Smooth muscle cell (in vitro differentiated cells): ENCODE data around the gene NTRK1. TPM values are rescaled to one million over a fixed set of nuclear protein-coding genes. Genes with fewer than 3 reads are reported as not detected.

Experiments
- DNase-seq: peaks from one replicate; lab custom pipeline; 2025; ENCODE audit not compliant: unreplicated experiment; lab: John Stamatoyannopoulos, UW
- H2AFZ ChIP-seq: fragments of 200-600 bp; sonication (generic); 2 replicates; pipeline ENCODE4 v1.6.0; 2016; ENCODE audit warnings: antibody characterized with exemption, low read depth, mild to moderate bottlenecking
- H3F3A ChIP-seq: fragments of 200-600 bp; sonication (generic); 2 replicates; pipeline ENCODE4 v1.6.0; 2017; ENCODE audit warnings: antibody characterized with exemption, low read depth
- H3K27ac ChIP-seq: fragments of 200-600 bp; sonication (generic); 2 replicates; pipeline ENCODE4 v1.5.1; 2016; ENCODE audit warnings: low read depth, mild to moderate bottlenecking
- H3K27me3 ChIP-seq: fragments of 200-600 bp; sonication (generic); 2 replicates; pipeline ENCODE4 v1.6.1; 2016; ENCODE audit warnings: low read depth, mild to moderate bottlenecking
- H3K36me3 ChIP-seq: fragments of 200-600 bp; sonication (generic); 2 replicates; pipeline ENCODE4 v1.5.1; 2016; ENCODE audit warnings: low read depth
- H3K4me1 ChIP-seq: fragments of 200-600 bp; sonication (generic); 2 replicates; pipeline ENCODE4 v1.5.1; 2016; ENCODE audit warnings: low read depth
- H3K4me2 ChIP-seq: fragments of 200-600 bp; sonication (generic); 2 replicates; pipeline ENCODE4 v1.6.0; 2016; ENCODE audit warnings: mild to moderate bottlenecking
- H3K4me3 ChIP-seq: fragments of 200-600 bp; sonication (generic); 2 replicates; pipeline ENCODE4 v1.5.1; 2016; ENCODE audit warnings: mild to moderate bottlenecking
- H3K79me2 ChIP-seq: fragments of 200-600 bp; sonication (generic); 2 replicates; pipeline ENCODE4 v1.6.0; 2016; ENCODE audit warnings: low read depth, mild to moderate bottlenecking
- H3K9ac ChIP-seq: fragments of 200-600 bp; sonication (generic); 2 replicates; pipeline ENCODE4 v1.6.0; 2016; ENCODE audit warnings: low read depth
- H3K9me3 ChIP-seq: fragments of 200-600 bp; sonication (generic); replicated peaks from 2 replicates; pipeline ENCODE4 v1.5.1; 2016; ENCODE audit warnings: low read depth
- H4K20me1 ChIP-seq: fragments of 200-600 bp; sonication (generic); 2 replicates; pipeline ENCODE4 v1.6.0; 2016; ENCODE audit warnings: low read depth
- WGBS: methylation state at CpG from one replicate; pipeline ENCODE4 v1.1.7; 2016; ENCODE audit warnings: low lambda C conversion rate; 5-methylcytosine and 5-hydroxymethylcytosine counted together
- polyA plus RNA-seq: library from polyadenylated mRNA; unstranded; fragments of >200 nt; fragmentation: Nextera tagmentation; extraction: Ambion mirVana; gene quantifications from 2 replicates; pipeline ENCODE4 v1.2.1, GENCODE V29; 2016
- total RNA-seq: library from RNA; depleted of rRNA; stranded (reverse); fragments of >200 nt; gene quantifications from 2 replicates; pipeline ENCODE4 v1.2.3, GENCODE V29; 2014
- TF ChIP-seq, protein P1 (sequence below): fragments of 200-600 bp; sonication (generic); IDR thresholded peaks from 2 replicates; pipeline ENCODE4 v1.5.1; 2017; ENCODE audit warnings: borderline replicate concordance, mild to moderate bottlenecking, antibody characterized with exemption; ENCODE audit not compliant: insufficient read depth, poor library complexity, severe bottlenecking

The NTRK1 gene
- total and polyA plus RNA-seq, 2 experiments from 2014 or later: 0.85 to 3.6 TPM

DNA sequence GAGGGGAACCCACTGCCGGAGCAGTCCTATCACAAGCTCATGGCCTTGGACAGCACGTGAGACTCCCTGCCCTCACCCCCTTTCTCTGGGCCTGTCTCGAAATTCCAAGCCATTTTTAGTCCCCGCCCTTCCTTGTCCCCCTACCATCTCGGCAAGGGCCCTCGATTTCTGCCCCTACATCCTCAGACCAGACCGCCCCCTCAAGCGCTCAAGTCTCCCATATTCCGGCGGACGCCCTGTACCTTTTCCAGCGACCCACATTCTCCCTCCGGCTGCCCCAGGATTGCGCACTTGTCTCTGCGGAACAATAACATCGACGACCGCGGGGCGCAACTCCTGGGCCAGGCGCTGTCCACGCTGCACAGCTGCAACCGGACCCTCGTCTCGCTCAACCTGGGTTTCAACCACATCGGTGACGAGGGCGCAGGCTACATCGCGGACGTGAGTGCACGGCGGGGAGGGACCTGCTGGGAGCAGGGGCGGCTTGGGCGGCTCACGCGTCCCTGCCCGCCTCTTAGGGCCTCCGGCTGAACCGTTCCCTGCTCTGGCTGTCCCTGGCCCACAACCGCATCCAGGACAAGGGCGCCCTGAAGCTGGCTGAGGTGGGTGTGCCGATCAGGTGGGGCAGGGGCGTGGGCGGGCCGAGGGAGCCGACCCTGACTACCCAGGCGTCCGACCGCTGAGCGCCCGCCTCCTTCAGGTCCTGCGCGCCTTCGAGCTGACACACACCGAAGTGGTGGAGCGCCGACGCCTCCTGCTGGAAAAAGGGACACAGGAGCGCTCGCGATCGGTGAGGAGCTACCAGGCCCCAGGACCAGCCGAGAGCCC is 66.8 kb downstream of the NTRK1 start:
- H3K27me3 ChIP-seq: peaks cover 85% of the 10 kb centered on the region
- DNase-seq: peak; percentile 51

DNA sequence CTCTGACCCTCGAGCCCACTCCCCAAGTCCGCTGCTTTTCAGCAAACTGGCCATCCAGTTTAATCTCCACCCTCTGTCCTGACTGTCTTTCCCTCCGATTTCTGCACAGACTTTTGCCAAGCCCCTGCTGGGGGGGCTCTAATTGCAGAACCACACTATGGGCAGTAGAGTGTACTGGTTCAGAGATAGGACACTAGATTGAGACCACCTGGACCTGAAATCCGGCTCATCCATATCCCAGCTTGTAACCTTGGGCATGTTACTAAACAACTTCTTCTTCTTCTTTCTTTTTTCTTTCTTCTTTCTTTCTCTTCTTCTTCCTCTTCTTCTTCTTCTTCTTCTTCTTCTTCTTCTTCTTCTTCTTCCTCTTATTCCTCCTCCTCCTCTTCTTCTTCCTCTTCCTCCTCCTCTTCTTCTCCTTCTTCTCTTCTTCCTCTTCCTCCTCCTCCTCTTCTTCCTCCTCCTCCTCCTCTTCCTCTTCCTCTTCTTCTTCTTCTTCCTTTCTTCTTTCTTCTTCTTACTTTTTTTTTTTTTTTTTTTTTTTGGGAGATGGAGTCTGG is 67.5 kb downstream of the NTRK1 start:
- no peak for DNase-seq
- Histone ChIP-seq H3K4me2 (peak overlapping the region; percentile 83), H3K9ac (no peak overlapping the region), H3K27me3 (peaks cover 78% of the 10 kb centered on the region), H3K36me3 (no peaks in the 10 kb centered on the region), H2AFZ (no peak overlapping the region), H3F3A (peaks cover 4% of the 10 kb centered on the region), H3K4me1 (peaks cover 11% of the 10 kb centered on the region), H3K27ac (no peak overlapping the region), H3K9me3 (no peaks in the 10 kb centered on the region), H4K20me1 (peaks cover 21% of the 10 kb centered on the region), H3K4me3 (no peak overlapping the region), H3K79me2 (no peaks in the 10 kb centered on the region)
- TF ChIP-seq, protein P1, sequence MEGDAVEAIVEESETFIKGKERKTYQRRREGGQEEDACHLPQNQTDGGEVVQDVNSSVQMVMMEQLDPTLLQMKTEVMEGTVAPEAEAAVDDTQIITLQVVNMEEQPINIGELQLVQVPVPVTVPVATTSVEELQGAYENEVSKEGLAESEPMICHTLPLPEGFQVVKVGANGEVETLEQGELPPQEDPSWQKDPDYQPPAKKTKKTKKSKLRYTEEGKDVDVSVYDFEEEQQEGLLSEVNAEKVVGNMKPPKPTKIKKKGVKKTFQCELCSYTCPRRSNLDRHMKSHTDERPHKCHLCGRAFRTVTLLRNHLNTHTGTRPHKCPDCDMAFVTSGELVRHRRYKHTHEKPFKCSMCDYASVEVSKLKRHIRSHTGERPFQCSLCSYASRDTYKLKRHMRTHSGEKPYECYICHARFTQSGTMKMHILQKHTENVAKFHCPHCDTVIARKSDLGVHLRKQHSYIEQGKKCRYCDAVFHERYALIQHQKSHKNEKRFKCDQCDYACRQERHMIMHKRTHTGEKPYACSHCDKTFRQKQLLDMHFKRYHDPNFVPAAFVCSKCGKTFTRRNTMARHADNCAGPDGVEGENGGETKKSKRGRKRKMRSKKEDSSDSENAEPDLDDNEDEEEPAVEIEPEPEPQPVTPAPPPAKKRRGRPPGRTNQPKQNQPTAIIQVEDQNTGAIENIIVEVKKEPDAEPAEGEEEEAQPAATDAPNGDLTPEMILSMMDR: no peak
- WGBS: 22% methylated on average over 4 of the region's 4 CpGs

More for the DNA sequence above, 66.8 kb downstream of the NTRK1 start:
- H3K36me3 ChIP-seq: no peaks in the 10 kb centered on the region
- H3F3A ChIP-seq: peaks cover 4% of the 10 kb centered on the region
- H3K9ac ChIP-seq: no peak overlapping the region
- no peaks in the 10 kb centered on the region for H3K9me3 ChIP-seq
- peak overlapping the region; percentile 36 for H3K4me3 ChIP-seq
- peaks cover 11% of the 10 kb centered on the region for H3K4me1 ChIP-seq
- H3K27ac ChIP-seq: no peak overlapping the region
- TF ChIP-seq, protein P1: peak; percentile 65
- 5% methylated on average over 45 of the region's 64 CpGs for whole genome bisulfite sequencing
- no peaks in the 10 kb centered on the region for H3K79me2 ChIP-seq
- H2AFZ ChIP-seq: no peak overlapping the region
- H3K4me2 ChIP-seq: peak overlapping the region; percentile 83
- H4K20me1 ChIP-seq: peaks cover 21% of the 10 kb centered on the region

DNA sequence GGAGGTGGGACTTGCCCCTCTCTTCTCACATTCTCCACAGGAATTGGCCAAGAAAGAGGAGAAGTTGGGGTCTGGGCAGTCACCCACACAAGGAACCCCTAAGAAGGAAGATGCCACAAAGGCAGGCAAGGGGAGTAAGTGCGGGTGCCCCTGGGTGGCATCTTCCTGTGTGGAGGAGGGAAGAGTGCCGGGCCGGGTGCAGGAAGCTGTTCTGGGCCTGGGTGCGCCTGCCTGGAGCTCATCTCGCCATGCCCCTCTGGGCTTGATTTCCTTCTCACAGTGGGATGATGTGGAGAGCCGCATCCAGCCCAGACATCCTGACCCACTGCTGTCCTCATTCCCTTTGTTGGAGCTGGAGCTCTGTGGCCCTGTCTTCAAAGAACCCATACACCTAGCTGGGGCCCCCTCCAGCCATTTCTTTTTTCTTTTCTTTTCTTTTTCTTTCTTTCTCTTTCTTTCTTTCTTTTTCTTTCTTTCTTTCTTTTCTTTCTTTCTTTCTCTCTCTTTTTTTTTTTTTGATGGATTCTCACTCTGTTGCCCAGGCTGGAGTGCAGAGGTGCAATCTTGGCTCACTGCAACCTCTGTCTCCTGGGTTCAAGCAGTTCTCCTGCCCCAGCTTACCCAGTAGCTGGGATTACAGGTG is 69.1 kb downstream of the NTRK1 start:
- Histone ChIP-seq H3F3A (peaks cover 4% of the 10 kb centered on the region), H3K9me3 (no peaks in the 10 kb centered on the region), H3K79me2 (no peaks in the 10 kb centered on the region), H3K36me3 (no peaks in the 10 kb centered on the region), H3K27me3 (peaks cover 62% of the 10 kb centered on the region), H3K9ac (no peak overlapping the region), H4K20me1 (peaks cover 21% of the 10 kb centered on the region), H2AFZ (no peak overlapping the region), H3K4me3 (no peak overlapping the region), H3K27ac (no peak overlapping the region), H3K4me1 (no peaks in the 10 kb centered on the region), H3K4me2 (no peak overlapping the region)
- TF ChIP-seq, protein P1: no peak
- WGBS: 83% methylated on average over 6 of the region's 6 CpGs
- no peak for DNase-seq
